ENCODE results near the gene FOXP1. TPM values are rescaled to one million over a fixed set of nuclear protein-coding genes. Genes with fewer than 3 reads are reported as not detected.

Gene FOXP1
- total RNA-seq, 1 donor from 2014 or later: 113 TPM

DNA sequence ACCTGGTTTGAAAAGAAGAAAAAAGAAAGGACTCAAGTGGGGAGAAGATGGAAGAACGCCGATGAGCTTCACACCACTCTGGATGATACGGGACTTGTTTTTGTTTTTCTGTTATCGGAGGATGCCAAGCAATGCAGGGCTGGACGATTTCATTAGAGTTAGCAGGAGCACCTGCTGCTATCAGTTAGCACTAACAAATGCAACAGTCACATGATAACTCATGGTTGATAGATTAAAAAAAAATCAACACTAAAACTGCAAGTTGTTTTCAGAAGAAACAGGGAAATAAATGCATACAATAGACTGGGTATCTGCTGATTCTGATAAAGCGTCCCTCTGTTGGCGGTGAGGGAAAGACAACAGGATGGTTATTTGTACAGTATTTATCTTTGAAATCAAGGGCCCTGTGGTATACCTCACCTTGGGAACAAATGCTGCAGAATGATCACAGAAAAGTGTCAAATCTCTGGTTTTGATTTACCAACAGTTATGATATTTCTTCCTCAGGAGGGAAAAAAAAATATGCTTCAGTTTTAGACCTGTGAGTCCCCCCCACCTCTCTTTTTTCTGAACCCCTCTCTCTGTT lies 575.1 kb downstream of the FOXP1 start:
- H3K36me3 Mint-ChIP-seq: peaks cover 8% of the 10 kb centered on the region
- no peak for DNase-seq (ENCODE audit: extremely low spot score, unreplicated experiment)
- H3K27me3 Mint-ChIP-seq: no peaks in the 10 kb centered on the region
- peaks cover 41% of the 10 kb centered on the region for H3K4me1 Mint-ChIP-seq (ENCODE audit: unreplicated experiment)
- peak overlapping the region; percentile 76 for H3K27ac Mint-ChIP-seq
- no peak for TF ChIP-seq CTCF (conservative IDR thresholded peaks at IDR 0.05)
- H3K9me3 Mint-ChIP-seq: no peaks in the 10 kb centered on the region
- peak overlapping the region; percentile 7 for H3K4me3 Mint-ChIP-seq

DNA sequence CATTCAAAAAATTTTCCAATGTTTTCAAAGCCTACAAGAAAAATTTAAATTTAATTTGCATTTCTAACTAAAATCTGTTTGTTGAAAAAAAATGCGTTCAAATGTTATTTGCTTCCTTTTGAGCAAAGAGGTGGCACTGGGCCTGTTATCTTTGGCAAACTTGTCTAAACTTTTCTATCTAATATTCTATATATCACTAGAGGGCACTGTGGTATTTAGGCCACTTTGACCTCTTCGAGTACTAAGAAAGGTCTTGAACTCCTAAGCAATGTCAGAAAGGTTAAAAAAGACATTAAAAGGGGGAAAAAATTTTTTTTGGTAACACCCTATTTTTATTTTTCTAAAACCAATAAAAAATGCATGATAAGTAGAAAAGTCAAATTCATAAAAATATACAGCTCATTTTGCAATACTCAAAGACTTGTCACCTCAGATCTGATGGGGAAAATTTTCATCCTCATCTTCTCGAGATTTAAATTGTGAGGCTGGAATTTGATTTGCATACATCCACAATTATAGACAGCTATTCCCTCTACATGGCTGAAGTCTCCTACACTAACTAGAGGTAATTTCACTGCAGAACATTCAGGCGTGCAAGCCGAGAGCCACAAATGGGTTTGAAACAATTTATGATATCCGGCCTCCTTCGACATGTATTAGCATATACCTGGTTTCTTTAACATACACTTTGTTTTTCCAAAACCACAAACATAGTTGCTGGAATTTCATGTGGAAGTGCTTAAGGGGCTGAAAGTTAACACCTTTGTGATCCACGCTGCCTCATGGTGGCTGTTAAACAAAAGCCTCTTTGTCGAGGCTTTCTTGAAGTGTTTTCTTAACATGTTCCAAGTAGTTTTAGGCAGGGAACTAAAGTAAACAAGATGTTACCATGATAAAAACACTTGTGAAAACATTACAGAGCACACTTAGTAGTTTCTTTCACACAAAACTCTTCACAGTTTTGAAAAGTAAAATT lies 576.4 kb downstream of the FOXP1 start:
- Mint-ChIP-seq H3K4me3 (peak overlapping the region; percentile 2), H3K36me3 (peaks cover 8% of the 10 kb centered on the region), H3K9me3 (no peaks in the 10 kb centered on the region), H3K4me1 (ENCODE audit: unreplicated experiment) (peaks cover 45% of the 10 kb centered on the region), H3K27me3 (no peaks in the 10 kb centered on the region), H3K27ac (peak overlapping the region; percentile 76)
- DNase-seq (ENCODE audit: extremely low spot score, unreplicated experiment): no peak
- TF ChIP-seq CTCF (conservative IDR thresholded peaks at IDR 0.05): peak; percentile 73

DNA sequence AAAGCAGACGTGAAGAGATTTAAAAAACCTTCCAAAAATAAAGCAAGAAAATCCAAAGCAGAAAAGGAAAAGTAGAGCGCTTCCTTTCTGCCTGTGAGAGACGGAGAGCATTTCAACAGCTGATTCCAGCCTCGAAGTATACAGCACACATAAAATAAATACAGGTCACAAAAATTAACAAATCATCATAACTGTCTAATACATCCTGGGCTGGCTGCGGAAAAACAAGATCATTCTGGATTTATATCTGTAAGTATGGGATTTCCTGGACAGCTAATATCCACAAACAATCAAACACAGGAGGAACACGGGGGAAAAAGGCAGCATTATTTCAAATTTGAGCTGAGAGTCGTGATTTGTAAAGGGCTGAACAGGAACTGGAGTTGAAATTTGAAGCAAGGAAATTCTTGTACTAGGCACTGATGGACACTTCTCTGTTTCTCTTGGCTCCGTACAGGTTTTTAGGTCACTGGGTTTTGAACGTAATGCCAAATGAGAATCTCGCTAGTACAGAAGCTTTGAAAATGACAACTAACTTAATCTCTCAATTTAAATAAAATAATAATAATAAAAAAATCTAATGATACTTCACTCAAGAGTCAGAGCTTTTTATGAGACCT lies 577.7 kb downstream of the FOXP1 start:
- peaks cover 49% of the 10 kb centered on the region for H3K4me1 Mint-ChIP-seq (ENCODE audit: unreplicated experiment)

GRCh38 chr3:71003511-71003910 lies 580.0 kb downstream of the FOXP1 start:
- no peak for TF ChIP-seq CTCF (conservative IDR thresholded peaks at IDR 0.05)
- no peak for DNase-seq (ENCODE audit: extremely low spot score, unreplicated experiment)
- Mint-ChIP-seq H3K27me3 (no peaks in the 10 kb centered on the region), H3K9me3 (no peaks in the 10 kb centered on the region), H3K36me3 (peaks cover 20% of the 10 kb centered on the region), H3K4me1 (ENCODE audit: unreplicated experiment) (peaks cover 49% of the 10 kb centered on the region), H3K4me3 (no peak overlapping the region), H3K27ac (no peak overlapping the region)

More for the DNA sequence above, 577.7 kb downstream of the FOXP1 start:
- peak overlapping the region; percentile 35 for H3K4me3 Mint-ChIP-seq
- no peaks in the 10 kb centered on the region for H3K27me3 Mint-ChIP-seq
- no peaks in the 10 kb centered on the region for H3K9me3 Mint-ChIP-seq
- no peak for TF ChIP-seq CTCF (conservative IDR thresholded peaks at IDR 0.05)
- peaks cover 9% of the 10 kb centered on the region for H3K36me3 Mint-ChIP-seq
- DNase-seq (ENCODE audit: extremely low spot score, unreplicated experiment): no peak
- H3K27ac Mint-ChIP-seq: peak overlapping the region; percentile 42

DNA sequence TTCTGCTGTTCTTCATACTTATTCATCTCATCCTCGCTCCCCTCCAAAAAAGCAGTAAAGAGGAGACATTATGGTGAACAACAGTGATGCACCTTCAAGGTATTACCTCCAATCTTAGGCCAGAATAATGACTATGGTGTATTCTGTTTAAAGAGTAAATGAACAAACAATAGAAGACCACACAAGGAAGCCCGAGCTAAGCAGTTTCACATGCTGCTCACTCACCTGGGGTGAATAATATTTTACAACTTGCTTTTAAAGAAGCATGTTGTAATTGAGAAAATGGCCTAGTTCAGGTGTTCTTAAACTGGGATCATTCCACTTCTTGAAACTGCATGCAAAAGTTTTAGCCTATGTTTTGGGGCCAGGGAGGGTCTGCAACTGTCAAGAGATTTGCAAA lies 581.2 kb downstream of the FOXP1 start:
- peak overlapping the region; percentile 24 for H3K27ac Mint-ChIP-seq
- H3K36me3 Mint-ChIP-seq: peaks cover 25% of the 10 kb centered on the region
- no peak for DNase-seq (ENCODE audit: extremely low spot score, unreplicated experiment)
- H3K4me1 Mint-ChIP-seq (ENCODE audit: unreplicated experiment): peaks cover 38% of the 10 kb centered on the region
- no peaks in the 10 kb centered on the region for H3K27me3 Mint-ChIP-seq
- no peak overlapping the region for H3K4me3 Mint-ChIP-seq
- H3K9me3 Mint-ChIP-seq: no peaks in the 10 kb centered on the region
- TF ChIP-seq CTCF (conservative IDR thresholded peaks at IDR 0.05): no peak

Measured in type B pancreatic cell (in vitro differentiated cells).